ENCODE data around the gene PBXIP1.
A peak's percentile ranks its signal among the peaks of the same experiment; 100 is the strongest.

PBXIP1 gene

GRCh38 chr1:154971341-154971998 lies 15.6 kb upstream of the PBXIP1 start:
- no peak for DNase-seq

GRCh38 chr1:154970631-154971340 lies 14.9 kb upstream of the PBXIP1 start, which contains the start of gene SHC1:
TSS of gene SHC1 (minus strand) at chr1:154970747. CDS start at chr1:154970526, 221 bp downstream.
- peak; percentile 66 to 69 for DNase-seq

DNA sequence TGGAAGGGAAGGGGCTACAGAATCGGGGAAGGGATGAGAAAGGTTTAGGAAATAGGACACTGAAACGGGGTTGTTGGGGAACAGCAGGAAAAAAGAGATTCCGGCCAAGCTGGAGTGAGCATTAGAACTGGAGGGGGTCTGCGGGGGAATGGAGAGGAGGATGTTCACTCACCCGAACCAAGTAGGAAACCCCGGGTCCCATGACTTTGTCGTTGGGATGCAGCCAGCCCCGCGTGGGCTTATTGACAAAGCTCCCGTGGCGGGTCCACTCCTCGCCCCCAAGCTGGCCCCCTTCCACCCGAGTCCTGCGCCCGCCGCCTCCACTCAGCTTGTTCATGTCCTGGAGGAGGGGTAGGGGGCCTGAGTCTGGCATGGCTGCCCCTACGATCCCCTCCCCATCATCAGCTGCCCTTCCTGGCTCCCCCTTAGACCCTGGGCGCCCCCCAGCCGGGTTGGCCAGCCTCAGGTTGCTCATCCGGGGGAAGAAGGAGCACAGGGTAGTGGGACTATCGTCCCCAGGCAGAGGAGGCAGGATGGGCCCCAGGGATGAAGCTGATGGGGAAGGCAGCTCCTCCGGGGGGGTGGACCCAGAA lies 14.1 kb upstream of the PBXIP1 start:
- no peak for DNase-seq

DNA sequence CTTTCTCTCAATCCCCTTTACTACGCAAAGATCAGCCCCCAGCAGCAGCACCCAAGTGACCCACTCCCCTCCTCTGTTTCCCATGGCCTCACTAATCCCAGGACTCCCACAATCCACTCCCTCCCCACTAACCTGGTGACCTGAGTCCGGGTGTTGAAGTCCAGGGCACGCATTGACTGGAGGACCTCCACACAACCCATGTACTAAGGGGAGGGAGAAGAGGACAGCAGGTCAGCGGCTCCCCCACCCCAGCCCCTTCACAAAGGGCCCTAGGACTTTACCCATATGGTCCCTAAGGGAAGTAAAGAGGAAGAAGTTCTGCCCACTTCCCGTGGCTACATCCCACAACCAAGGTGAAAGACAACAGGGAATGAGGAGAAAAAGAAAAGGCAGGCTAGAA lies 13.3 kb upstream of the PBXIP1 start:
- DNase-seq, result no peak

- DNase-seq, result no peak
Measured at GRCh38 chr1:154968731-154969130, 12.8 kb upstream of the PBXIP1 start.

GRCh38 chr1:154967331-154967950 lies 11.5 kb upstream of the PBXIP1 start:
- DNase-seq, result no peak

GRCh38 chr1:154966111-154966510 lies 10.2 kb upstream of the PBXIP1 start:
- DNase-seq, result no peak

- DNase-seq, result no peak
Measured at GRCh38 chr1:154964359-154964758, 8.5 kb upstream of the PBXIP1 start.

- DNase-seq, result no peak
Measured at GRCh38 chr1:154963643-154964042, 7.7 kb upstream of the PBXIP1 start.

DNA sequence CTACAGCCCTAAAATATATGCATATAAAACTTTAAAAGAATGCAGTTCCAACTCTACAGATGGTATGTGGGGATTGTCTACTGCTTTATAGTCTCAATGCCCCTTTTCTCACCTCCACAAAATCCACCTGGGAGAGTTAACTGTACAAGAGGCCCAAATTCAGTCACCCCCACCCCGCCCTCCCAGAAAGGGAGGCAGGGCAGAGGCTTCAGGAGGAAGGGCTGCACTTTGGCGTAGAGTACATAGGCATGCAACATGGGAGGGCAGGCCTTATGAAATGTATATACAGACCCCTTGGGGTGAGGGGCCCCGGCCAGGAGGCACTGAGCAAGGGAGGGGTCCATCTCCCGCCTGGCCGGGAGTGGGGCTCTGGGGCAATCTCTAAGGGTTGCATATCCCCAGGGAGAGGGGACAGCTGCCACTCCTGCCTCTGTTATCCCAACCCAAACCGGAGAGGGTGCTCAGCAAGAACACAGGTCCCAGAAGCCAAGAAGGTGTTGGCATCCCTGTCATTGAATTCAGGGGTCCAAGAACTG lies 7.0 kb upstream of the PBXIP1 start:
- DNase-seq, result no peak

- DNase-seq, result no peak
Measured at GRCh38 chr1:154962156-154962749, 6.4 kb upstream of the PBXIP1 start.

- peak; percentile 88 to 90 for DNase-seq
Measured at GRCh38 chr1:154961207-154962155, 5.6 kb upstream of the PBXIP1 start, which contains the start of gene PYGO2. TSS of gene PYGO2 (minus strand) at chr1:154961782. CDS start at chr1:154961576, 206 bp downstream.

- DNase-seq, result no peak
Measured at GRCh38 chr1:154960446-154961136, 4.7 kb upstream of the PBXIP1 start.

DNA sequence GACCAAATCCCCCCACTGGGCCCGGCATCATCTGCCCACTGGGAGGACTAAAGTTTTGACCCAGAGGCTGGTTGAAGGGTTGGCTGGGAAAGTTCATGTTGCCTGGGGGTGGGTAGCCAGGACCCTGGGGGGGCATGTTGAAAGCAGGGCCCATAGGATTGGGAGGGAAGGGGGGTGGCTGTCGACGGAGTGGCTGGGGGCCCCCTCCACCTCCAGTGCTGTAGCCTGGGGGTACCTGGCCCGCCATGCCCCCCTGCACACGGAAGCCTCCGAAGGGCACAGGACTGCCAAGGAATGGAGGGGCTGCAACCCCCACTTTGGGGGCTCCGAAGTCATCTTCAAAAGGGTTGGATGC lies 3.5 kb upstream of the PBXIP1 start:
- no peak for DNase-seq

DNA sequence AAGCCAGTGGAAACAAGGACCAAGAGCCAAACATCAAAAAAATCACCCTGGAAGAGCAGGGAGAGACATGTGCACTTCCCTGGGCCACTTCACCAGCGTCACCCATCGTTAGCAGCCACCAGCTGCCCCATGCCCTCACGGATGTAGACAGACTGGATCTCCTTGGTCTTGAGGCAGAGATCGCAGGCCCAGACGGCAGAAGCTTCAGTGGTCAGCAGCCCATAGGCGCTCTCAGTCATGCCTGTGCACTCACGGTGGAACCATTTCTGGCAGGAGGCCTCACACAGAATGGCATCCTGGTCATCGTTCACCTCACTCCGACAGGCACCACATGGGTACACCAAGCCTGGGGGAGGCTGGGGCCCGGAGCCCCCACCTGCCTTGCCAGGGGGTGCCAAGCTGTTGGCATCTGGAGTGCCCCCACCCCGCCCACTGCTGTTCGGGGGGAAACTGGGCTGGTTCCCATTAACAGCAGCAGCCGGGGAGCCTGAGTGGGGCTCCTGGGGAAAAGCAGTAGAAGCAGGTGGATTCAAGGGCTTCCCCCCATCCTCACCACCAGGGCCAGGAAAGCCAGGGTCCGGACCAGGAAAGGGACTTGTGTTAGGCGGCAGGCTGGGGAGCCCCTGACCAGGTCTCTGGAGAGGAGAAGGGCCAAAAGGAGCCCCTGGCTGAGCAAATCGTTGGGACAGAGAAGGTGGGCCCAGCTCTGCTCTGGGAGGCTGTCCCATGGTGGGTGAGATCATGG lies 3.0 kb upstream of the PBXIP1 start:
- DNase-seq, result no peak

- DNase-seq, result no peak
Measured at GRCh38 chr1:154958036-154958435, 2.1 kb upstream of the PBXIP1 start.

GRCh38 chr1:154957091-154957657 lies 1.3 kb upstream of the PBXIP1 start:
- DNase-seq, result no peak

- no peak for DNase-seq
Measured at GRCh38 chr1:154956544-154956941, 644 bp upstream of the PBXIP1 start.

- DNase-seq, result peak; percentile 78 to 82
Measured at GRCh38 chr1:154955039-154955717, 721 bp downstream of the PBXIP1 start.
